Type B pancreatic cell (in vitro differentiated cells): ENCODE data around the gene NCKAP5L. TPM values are rescaled to one million over a fixed set of nuclear protein-coding genes. Genes with fewer than 3 reads are reported as not detected.

ENCODE experiments used
- DNase-seq: peaks from one replicate; pipeline ENCODE4 v3.0.0; 2021; ENCODE audit warnings: mixed read lengths; ENCODE audit not compliant: unreplicated experiment; ENCODE audit errors: extremely low spot score
- H3K27ac Mint-ChIP-seq: 2 replicates; pipeline ENCODE4 v1.8.0; 2021; ENCODE audit warnings: mild to moderate bottlenecking, mixed read lengths
- H3K27me3 Mint-ChIP-seq: 2 replicates; pipeline ENCODE4 v1.8.0; 2021; ENCODE audit warnings: mixed read lengths
- H3K36me3 Mint-ChIP-seq: 2 replicates; pipeline ENCODE4 v1.8.0; 2021; ENCODE audit warnings: mixed read lengths
- H3K4me1 Mint-ChIP-seq: one replicate; pipeline ENCODE4 v1.8.0; 2021; ENCODE audit warnings: mixed read lengths; ENCODE audit not compliant: unreplicated experiment
- H3K4me3 Mint-ChIP-seq: 2 replicates; pipeline ENCODE4 v1.8.0; 2021; ENCODE audit warnings: mild to moderate bottlenecking, mixed read lengths
- H3K9me3 Mint-ChIP-seq: 2 replicates; pipeline ENCODE4 v1.8.0; 2021; ENCODE audit warnings: mixed read lengths
- total RNA-seq: library from RNA; stranded (reverse); gene quantifications from 2 replicates; pipeline ENCODE4 v1.2.1, GENCODE V29; 2021; ENCODE audit warnings: low replicate concordance
- TF ChIP-seq, protein P1 (sequence below): fragments of 200-600 bp; sonication (generic); conservative IDR thresholded peaks from 2 replicates; pipeline ENCODE4 v1.5.0; 2021; ENCODE audit warnings: antibody characterized with exemption, mild to moderate bottlenecking

NCKAP5L gene
- total RNA-seq, 1 donor from 2014 or later = 28.8 TPM

DNA sequence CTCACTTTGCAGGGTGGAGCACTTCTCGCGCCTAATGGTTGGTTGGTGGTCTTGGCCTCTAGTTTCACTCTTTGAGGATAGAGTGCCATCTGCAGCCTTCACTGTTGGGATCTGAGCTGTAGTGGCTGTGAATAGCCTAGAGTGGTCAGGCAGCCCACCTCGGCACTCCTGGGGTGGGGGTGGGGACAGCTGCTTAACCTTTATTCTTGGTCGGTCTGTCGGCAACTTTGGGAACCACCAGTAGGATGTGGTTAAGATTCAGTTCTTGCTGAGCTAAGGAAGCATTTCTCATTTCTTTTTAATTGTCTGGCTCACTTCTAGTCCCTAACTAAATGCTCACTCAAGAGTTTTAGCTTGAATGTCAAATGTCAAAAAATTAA, 65.8 kb downstream of the NCKAP5L start:
- no peak overlapping the region for H3K27ac Mint-ChIP-seq

DNA sequence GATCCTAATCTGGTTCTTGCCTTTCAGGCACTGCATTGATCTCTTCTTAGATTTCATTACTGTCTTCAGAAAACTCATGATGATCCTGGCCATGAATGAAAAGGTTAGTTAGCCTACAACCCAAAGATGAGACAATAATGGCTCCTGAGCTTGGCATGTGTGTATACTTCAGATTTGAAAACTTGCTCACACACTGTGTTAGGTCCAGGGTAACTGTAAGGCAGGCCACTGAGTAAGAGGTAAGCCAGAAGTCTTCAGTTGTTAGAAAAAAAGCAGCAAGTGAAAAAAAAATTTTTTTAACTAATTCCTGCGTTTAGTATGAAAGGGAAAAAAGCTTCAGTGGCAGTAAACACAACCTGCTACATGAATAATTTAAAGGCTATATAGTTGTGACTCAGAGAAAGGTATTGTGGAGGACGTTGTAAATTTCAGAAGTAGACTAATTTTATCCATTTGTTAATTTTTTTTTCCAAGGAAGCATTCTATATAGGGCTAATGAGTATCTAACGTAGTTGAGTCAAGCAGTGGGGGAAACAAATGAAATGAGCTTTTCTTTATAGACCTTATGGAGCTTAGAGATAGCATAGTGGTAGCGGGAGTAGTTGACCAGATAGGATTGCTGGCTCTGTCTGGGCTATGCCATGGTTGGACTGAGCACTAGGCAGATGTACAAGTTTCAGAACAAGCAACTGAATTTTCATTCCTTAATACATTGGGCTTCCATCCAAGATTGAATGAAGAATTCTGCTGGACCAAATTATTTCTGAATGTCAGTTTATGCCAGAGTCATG, 66.3 kb downstream of the NCKAP5L start:
- no peaks in the 10 kb centered on the region for H3K4me1 Mint-ChIP-seq
- TF ChIP-seq, protein P1, sequence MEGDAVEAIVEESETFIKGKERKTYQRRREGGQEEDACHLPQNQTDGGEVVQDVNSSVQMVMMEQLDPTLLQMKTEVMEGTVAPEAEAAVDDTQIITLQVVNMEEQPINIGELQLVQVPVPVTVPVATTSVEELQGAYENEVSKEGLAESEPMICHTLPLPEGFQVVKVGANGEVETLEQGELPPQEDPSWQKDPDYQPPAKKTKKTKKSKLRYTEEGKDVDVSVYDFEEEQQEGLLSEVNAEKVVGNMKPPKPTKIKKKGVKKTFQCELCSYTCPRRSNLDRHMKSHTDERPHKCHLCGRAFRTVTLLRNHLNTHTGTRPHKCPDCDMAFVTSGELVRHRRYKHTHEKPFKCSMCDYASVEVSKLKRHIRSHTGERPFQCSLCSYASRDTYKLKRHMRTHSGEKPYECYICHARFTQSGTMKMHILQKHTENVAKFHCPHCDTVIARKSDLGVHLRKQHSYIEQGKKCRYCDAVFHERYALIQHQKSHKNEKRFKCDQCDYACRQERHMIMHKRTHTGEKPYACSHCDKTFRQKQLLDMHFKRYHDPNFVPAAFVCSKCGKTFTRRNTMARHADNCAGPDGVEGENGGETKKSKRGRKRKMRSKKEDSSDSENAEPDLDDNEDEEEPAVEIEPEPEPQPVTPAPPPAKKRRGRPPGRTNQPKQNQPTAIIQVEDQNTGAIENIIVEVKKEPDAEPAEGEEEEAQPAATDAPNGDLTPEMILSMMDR = no peak
- H3K27ac Mint-ChIP-seq = no peak overlapping the region
- no peak for DNase-seq
- no peak overlapping the region for H3K4me3 Mint-ChIP-seq
- no peaks in the 10 kb centered on the region for H3K9me3 Mint-ChIP-seq
- peaks cover 45% of the 10 kb centered on the region for H3K36me3 Mint-ChIP-seq
- H3K27me3 Mint-ChIP-seq = no peaks in the 10 kb centered on the region

More for the DNA sequence above, 65.8 kb downstream of the NCKAP5L start:
- Mint-ChIP-seq H3K36me3 (peaks cover 41% of the 10 kb centered on the region), H3K4me3 (no peak overlapping the region), H3K27me3 (peaks cover under 1% of the 10 kb centered on the region), H3K9me3 (no peaks in the 10 kb centered on the region), H3K4me1 (no peaks in the 10 kb centered on the region)
- DNase-seq = no peak
- TF ChIP-seq, protein P1 = no peak

DNA sequence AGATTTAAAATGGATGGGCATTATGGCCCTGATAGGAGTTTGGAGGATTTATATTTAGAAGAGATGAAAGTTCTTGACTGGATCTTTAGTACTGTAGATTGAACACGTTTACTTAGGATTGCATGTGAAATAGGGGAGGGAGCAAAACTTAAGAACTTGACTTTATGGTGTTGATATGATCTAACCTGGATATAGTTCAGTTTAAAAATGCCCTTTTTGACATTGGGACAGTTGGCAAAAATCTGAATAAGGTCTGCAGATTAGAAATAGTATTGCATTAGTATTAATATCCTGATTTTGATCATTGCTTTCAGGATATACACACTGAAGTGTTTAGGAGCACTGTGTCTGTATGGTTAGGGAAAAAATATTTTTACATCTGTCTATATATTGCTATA, 77.2 kb downstream of the NCKAP5L start:
- H3K4me3 Mint-ChIP-seq = no peak overlapping the region
- no peaks in the 10 kb centered on the region for H3K9me3 Mint-ChIP-seq
- peaks cover 29% of the 10 kb centered on the region for H3K4me1 Mint-ChIP-seq
- peak overlapping the region; percentile 68 for H3K27ac Mint-ChIP-seq
- H3K36me3 Mint-ChIP-seq = peaks cover 16% of the 10 kb centered on the region
- no peak for DNase-seq
- TF ChIP-seq, protein P1 = no peak
- H3K27me3 Mint-ChIP-seq = no peaks in the 10 kb centered on the region

DNA sequence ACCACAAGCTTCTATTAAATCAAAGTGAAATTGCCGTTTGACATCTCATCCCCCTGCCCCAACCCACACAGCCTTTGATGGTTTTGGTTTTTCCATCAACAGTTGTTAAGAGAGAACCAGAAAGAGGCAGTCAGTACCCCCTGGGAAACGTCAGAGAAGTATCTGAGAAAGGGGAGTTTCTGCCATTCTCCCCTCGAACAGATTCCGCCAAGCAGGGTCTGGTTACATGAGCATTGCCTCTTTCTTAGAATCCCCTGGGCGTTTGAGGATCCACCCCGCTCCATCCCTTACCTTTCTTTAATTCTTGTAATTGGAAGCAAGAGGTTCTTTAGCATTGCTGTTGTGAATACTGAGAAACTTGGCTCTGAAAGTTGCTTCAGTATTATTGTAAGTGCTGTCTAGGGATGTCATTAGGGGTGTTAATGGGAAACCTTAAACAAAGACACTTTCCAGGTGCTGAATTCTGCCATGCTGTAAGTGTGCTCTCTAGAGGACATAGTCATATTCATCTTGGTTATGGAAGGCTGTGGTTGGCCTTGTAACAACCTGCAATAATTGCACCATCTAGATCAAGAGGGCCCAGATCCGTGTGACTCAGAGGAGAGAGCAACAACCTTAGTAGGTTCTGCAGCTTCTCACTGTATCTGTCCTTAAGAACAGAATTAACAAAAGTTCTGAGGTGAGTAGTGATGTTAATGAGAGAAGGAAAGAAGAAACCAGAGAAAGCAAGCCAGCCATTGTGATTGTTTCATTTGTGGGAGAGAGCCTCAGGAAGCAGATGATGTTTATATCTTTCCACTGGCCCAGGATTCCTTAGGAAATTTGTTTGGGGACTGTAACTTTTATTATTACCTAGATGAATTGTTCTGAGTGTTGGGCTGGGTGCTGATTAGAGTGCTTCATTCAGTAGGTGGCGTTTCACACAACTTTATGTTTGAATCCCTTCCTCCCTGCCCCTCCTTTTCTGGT, 77.9 kb downstream of the NCKAP5L start:
- Mint-ChIP-seq H3K27ac (peak overlapping the region; percentile 68), H3K27me3 (no peaks in the 10 kb centered on the region), H3K4me3 (no peak overlapping the region), H3K4me1 (peaks cover 29% of the 10 kb centered on the region), H3K36me3 (peaks cover 14% of the 10 kb centered on the region), H3K9me3 (no peaks in the 10 kb centered on the region)
- no peak for DNase-seq
- TF ChIP-seq, protein P1 = no peak

DNA sequence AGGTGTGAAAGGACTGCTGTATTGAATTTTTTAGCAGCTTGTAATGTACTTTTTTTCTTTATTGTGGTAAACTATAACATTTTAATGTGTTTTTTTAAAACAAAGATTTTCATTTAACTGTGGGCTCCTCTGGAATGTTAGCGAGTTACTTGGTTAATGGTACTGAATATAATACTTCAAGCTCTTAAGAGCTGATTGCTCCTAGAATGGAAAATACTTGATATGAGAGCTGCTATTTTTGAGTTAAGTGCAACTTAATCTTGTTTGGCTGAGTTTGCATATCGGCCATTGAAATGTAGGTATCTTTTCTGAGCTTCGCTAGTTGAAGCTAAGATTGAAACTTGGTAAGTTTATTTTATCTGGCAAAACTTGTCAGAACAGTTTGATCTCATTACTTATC, 79.4 kb downstream of the NCKAP5L start:
- TF ChIP-seq, protein P1 = no peak
- no peak for DNase-seq
- Mint-ChIP-seq H3K27ac (no peak overlapping the region), H3K36me3 (peaks cover 15% of the 10 kb centered on the region), H3K27me3 (no peaks in the 10 kb centered on the region), H3K4me3 (no peak overlapping the region), H3K9me3 (no peaks in the 10 kb centered on the region), H3K4me1 (peaks cover 42% of the 10 kb centered on the region)
